ENCODE measurements around the gene CDH24. TPM values are rescaled to one million over a fixed set of nuclear protein-coding genes. Genes with fewer than 3 reads are reported as not detected.
A peak's percentile ranks its signal among the peaks of the same experiment; 100 is the strongest.

CDH24 gene
- total and polyA plus RNA-seq, 2 of the 13 experiments (the other 11 are each of a cell fraction or from before 2014, with no cell fraction given): 0.69 to 0.99 TPM

DNA sequence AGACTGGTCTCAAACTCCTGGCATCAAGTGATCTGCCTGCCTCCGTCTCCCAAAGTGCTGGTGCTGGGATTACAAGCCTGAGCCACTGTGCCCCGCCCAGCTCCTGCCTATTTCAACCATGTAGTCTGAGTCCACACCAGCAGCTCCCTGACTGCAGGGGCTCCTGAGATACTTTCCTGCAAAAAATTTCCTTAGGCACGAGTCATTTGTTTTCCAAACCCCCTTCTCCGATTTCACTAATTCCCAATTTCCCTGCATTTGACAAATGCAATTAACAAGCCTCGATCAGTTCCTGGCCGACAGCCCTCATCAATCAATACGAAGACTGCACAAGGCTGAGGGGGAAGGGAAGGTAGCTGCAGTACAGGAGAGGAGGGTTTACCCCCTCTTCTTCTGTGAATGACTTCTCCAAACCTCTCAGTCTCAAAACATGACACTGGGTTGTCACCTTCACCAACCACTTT lies 32.7 kb downstream of the CDH24 start (continued):
- no peak for TF ChIP-seq GFI1 (CRISPR knock-in tag; IDR thresholded peaks at IDR 0.05; ENCODE audit: borderline replicate concordance)
- no peak for TF ChIP-seq FOXK2 (IDR thresholded peaks at IDR 0.05)
- TF ChIP-seq ZNF138 (CRISPR knock-in tag; IDR thresholded peaks at IDR 0.05; ENCODE audit: low read depth): no peak
- no peak for TF ChIP-seq DZIP1 (CRISPR knock-in tag; IDR thresholded peaks at IDR 0.05)
- TF ChIP-seq PITX1 (CRISPR knock-in tag; IDR thresholded peaks at IDR 0.05): no peak
- TF ChIP-seq HMGA1 (CRISPR knock-in tag; conservative IDR thresholded peaks at IDR 0.05): no peak
- no peak for TF ChIP-seq SSRP1 (CRISPR knock-in tag; IDR thresholded peaks at IDR 0.05)
- no peak for TF ChIP-seq GLI4 (CRISPR knock-in tag; IDR thresholded peaks at IDR 0.05; ENCODE audit: borderline replicate concordance)
- no peak for TF ChIP-seq ZNF326 (CRISPR knock-in tag; IDR thresholded peaks at IDR 0.05; ENCODE audit: borderline replicate concordance)
- no peak for TF ChIP-seq ZFP82 (CRISPR knock-in tag; IDR thresholded peaks at IDR 0.05; ENCODE audit: borderline replicate concordance)
- TF ChIP-seq, protein P1, sequence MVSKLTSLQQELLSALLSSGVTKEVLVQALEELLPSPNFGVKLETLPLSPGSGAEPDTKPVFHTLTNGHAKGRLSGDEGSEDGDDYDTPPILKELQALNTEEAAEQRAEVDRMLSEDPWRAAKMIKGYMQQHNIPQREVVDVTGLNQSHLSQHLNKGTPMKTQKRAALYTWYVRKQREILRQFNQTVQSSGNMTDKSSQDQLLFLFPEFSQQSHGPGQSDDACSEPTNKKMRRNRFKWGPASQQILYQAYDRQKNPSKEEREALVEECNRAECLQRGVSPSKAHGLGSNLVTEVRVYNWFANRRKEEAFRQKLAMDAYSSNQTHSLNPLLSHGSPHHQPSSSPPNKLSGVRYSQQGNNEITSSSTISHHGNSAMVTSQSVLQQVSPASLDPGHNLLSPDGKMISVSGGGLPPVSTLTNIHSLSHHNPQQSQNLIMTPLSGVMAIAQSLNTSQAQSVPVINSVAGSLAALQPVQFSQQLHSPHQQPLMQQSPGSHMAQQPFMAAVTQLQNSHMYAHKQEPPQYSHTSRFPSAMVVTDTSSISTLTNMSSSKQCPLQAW (CRISPR knock-in tag; IDR thresholded peaks at IDR 0.05): no peak
- no peak for TF ChIP-seq HMGXB3 (CRISPR knock-in tag; IDR thresholded peaks at IDR 0.05; ENCODE audit: borderline replicate concordance)
- no peak for TF ChIP-seq SMAD3 (CRISPR knock-in tag; IDR thresholded peaks at IDR 0.05)
- TF ChIP-seq SNAPC2 (CRISPR knock-in tag; IDR thresholded peaks at IDR 0.05): 0 out of 2 replicates have a peak, but pooled peaks have one; percentile 69
- TF ChIP-seq ZBTB26 (CRISPR knock-in tag; IDR thresholded peaks at IDR 0.05; ENCODE audit: borderline replicate concordance): no peak
- TF ChIP-seq ZNF724P (CRISPR knock-in tag; IDR thresholded peaks at IDR 0.05; ENCODE audit: borderline replicate concordance): no peak
- TF ChIP-seq, protein P2, sequence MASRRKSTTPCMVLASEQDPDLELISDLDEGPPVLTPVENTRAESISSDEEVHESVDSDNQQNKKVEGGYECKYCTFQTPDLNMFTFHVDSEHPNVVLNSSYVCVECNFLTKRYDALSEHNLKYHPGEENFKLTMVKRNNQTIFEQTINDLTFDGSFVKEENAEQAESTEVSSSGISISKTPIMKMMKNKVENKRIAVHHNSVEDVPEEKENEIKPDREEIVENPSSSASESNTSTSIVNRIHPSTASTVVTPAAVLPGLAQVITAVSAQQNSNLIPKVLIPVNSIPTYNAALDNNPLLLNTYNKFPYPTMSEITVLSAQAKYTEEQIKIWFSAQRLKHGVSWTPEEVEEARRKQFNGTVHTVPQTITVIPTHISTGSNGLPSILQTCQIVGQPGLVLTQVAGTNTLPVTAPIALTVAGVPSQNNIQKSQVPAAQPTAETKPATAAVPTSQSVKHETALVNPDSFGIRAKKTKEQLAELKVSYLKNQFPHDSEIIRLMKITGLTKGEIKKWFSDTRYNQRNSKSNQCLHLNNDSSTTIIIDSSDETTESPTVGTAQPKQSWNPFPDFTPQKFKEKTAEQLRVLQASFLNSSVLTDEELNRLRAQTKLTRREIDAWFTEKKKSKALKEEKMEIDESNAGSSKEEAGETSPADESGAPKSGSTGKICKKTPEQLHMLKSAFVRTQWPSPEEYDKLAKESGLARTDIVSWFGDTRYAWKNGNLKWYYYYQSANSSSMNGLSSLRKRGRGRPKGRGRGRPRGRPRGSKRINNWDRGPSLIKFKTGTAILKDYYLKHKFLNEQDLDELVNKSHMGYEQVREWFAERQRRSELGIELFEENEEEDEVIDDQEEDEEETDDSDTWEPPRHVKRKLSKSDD (CRISPR knock-in tag; IDR thresholded peaks at IDR 0.05; ENCODE audit: low read depth): 0 out of 2 replicates have a peak, but pooled peaks have one; percentile 37
